GM18873 (cell line): ENCODE data around the gene ZNF548.

ENCODE experiments used
- ATAC-seq: cut with Tn5 transposase; IDR thresholded peaks from one replicate; pipeline ENCODE4 v1.9.1; 2021; ENCODE audit warnings: mild to moderate bottlenecking, moderate library complexity, moderate number of reproducible peaks; ENCODE audit not compliant: unreplicated experiment, low FRiP score

Gene ZNF548

GRCh38 chr19:57395710-57396109 lies 6.1 kb downstream of the ZNF548 start:
- ATAC-seq, result no peak

GRCh38 chr19:57398868-57399267 lies 9.2 kb downstream of the ZNF548 start:
- ATAC-seq, result no peak

GRCh38 chr19:57403737-57404563 lies 14.3 kb downstream of the ZNF548 start:
- no peak for ATAC-seq

GRCh38 chr19:57406516-57407123 lies 17.0 kb downstream of the ZNF548 start:
- ATAC-seq, result no peak

GRCh38 chr19:57410877-57411671 lies 21.4 kb downstream of the ZNF548 start, which contains the start of gene ZNF17:
TSS of gene ZNF17 (plus strand) at chr19:57411161. CDS start at chr19:57413616, 2,455 bp downstream.
- peak; percentile 92 for ATAC-seq

- ATAC-seq, result no peak
Observed at GRCh38 chr19:57419439-57419838, 29.8 kb downstream of the ZNF548 start.

GRCh38 chr19:57421037-57421436 lies 31.4 kb downstream of the ZNF548 start:
- no peak for ATAC-seq

GRCh38 chr19:57434386-57435061 lies 44.9 kb downstream of the ZNF548 start:
- no peak for ATAC-seq

GRCh38 chr19:57435062-57435978 lies 45.7 kb downstream of the ZNF548 start, which contains the start of gene ZNF749:
TSS of gene ZNF749 (plus strand) at chr19:57435325. CDS start at chr19:57435579, 254 bp downstream.
- ATAC-seq, result peak; percentile 96

GRCh38 chr19:57436417-57436816 lies 46.8 kb downstream of the ZNF548 start:
- ATAC-seq, result no peak

GRCh38 chr19:57437931-57438330 lies 48.3 kb downstream of the ZNF548 start:
- ATAC-seq, result no peak

- no peak for ATAC-seq
Observed at GRCh38 chr19:57438925-57439324, 49.3 kb downstream of the ZNF548 start.

GRCh38 chr19:57441979-57442752 lies 52.5 kb downstream of the ZNF548 start:
- no peak for ATAC-seq

- no peak for ATAC-seq
Observed at GRCh38 chr19:57443121-57443696, 53.6 kb downstream of the ZNF548 start.

GRCh38 chr19:57452307-57452706 lies 62.7 kb downstream of the ZNF548 start:
- no peak for ATAC-seq
